ENCODE measurements around the gene PACRG.

- TF ChIP-seq CTCF (IDR thresholded peaks at IDR 0.05) (no peak), POLR2A (IDR thresholded peaks at IDR 0.05) (no peak)
Measured at GRCh38 chr6:163289447-163289846, 561.7 kb downstream of the PACRG start.
